Measurements from ENCODE around the gene TBX1. TPM values are rescaled to one million over a fixed set of nuclear protein-coding genes. Genes with fewer than 3 reads are reported as not detected.

The TBX1 gene
- total and polyA plus RNA-seq, 2 experiments from 2014 or later, result 0.07 TPM; not detected in 1

GRCh38 chr22:19757985-19758895, 2.3 kb upstream of the TBX1 start:
- DNase-seq (ENCODE audit: low spot score), result no peak
- peaks cover 93% of the 10 kb centered on the region for H3K27me3 ChIP-seq
- H3K9me2 ChIP-seq (replicated peaks; ENCODE audit: insufficient read depth), result no peaks in the 10 kb centered on the region
- peaks cover 10% of the 10 kb centered on the region for H3K4me1 ChIP-seq (ENCODE audit: insufficient read depth)
- no peak overlapping the region for H3K4me2 ChIP-seq
- H3K36me3 ChIP-seq (replicated peaks; ENCODE audit: insufficient read depth, low read depth), result no peaks in the 10 kb centered on the region
- peaks cover 6% of the 10 kb centered on the region for H4K20me1 ChIP-seq (ENCODE audit: insufficient read depth, poor library complexity, severe bottlenecking)
- 20% methylated on average over 42 of the region's 43 CpGs for WGBS (ENCODE audit: low lambda C conversion rate, missing lambda C conversion rate)
- H3K9me3 ChIP-seq (ENCODE audit: low read depth), result no peaks in the 10 kb centered on the region
- H2AFZ ChIP-seq, result no peak overlapping the region
- no peak overlapping the region for H3K4me3 ChIP-seq
- TF ChIP-seq EZH2 (IDR thresholded peaks at IDR 0.05; ENCODE audit: borderline replicate concordance) (peak; percentile 50), EZH2phosphoT487 (IDR thresholded peaks at IDR 0.05; ENCODE audit: low read depth, severe bottlenecking, unreplicated experiment) (no peak), CTCF (IDR thresholded peaks at IDR 0.05; ENCODE audit: poor library complexity) (no peak)
- H3K79me2 ChIP-seq, result no peaks in the 10 kb centered on the region
- no peak overlapping the region for H3K27ac ChIP-seq

GRCh38 chr22:19758896-19759426, 1.6 kb upstream of the TBX1 start:
- Histone ChIP-seq H3K4me3 (no peak overlapping the region), H3K9me2 (replicated peaks; ENCODE audit: insufficient read depth) (no peaks in the 10 kb centered on the region), H4K20me1 (ENCODE audit: insufficient read depth, poor library complexity, severe bottlenecking) (peaks cover 6% of the 10 kb centered on the region), H3K4me2 (no peak overlapping the region), H2AFZ (no peak overlapping the region), H3K36me3 (replicated peaks; ENCODE audit: insufficient read depth, low read depth) (no peaks in the 10 kb centered on the region), H3K9me3 (ENCODE audit: low read depth) (no peaks in the 10 kb centered on the region), H3K27me3 (peaks cover 93% of the 10 kb centered on the region), H3K4me1 (ENCODE audit: insufficient read depth) (peaks cover 10% of the 10 kb centered on the region), H3K79me2 (no peaks in the 10 kb centered on the region), H3K27ac (no peak overlapping the region)
- 10% methylated on average over 9 of the region's 21 CpGs for WGBS (ENCODE audit: low lambda C conversion rate, missing lambda C conversion rate)
- no peak for TF ChIP-seq EZH2phosphoT487 (IDR thresholded peaks at IDR 0.05; ENCODE audit: low read depth, severe bottlenecking, unreplicated experiment)
- TF ChIP-seq CTCF (IDR thresholded peaks at IDR 0.05; ENCODE audit: poor library complexity), result no peak
- no peak for TF ChIP-seq EZH2 (IDR thresholded peaks at IDR 0.05; ENCODE audit: borderline replicate concordance)
- no peak for DNase-seq (ENCODE audit: low spot score)

GRCh38 chr22:19759427-19760057, 1.0 kb upstream of the TBX1 start:
- H3K27ac ChIP-seq, result no peak overlapping the region
- H4K20me1 ChIP-seq (ENCODE audit: insufficient read depth, poor library complexity, severe bottlenecking), result peaks cover 6% of the 10 kb centered on the region
- H3K79me2 ChIP-seq, result no peaks in the 10 kb centered on the region
- TF ChIP-seq EZH2 (IDR thresholded peaks at IDR 0.05; ENCODE audit: borderline replicate concordance) (peak; percentile 99), EZH2phosphoT487 (IDR thresholded peaks at IDR 0.05; ENCODE audit: low read depth, severe bottlenecking, unreplicated experiment) (no peak)
- H3K4me1 ChIP-seq (ENCODE audit: insufficient read depth), result peaks cover 10% of the 10 kb centered on the region
- peaks cover 93% of the 10 kb centered on the region for H3K27me3 ChIP-seq
- WGBS (ENCODE audit: low lambda C conversion rate, missing lambda C conversion rate), result 5% methylated on average over 38 of the region's 43 CpGs
- no peaks in the 10 kb centered on the region for H3K9me3 ChIP-seq (ENCODE audit: low read depth)
- H2AFZ ChIP-seq, result no peak overlapping the region
- H3K4me2 ChIP-seq, result peak overlapping the region; percentile 69
- H3K9me2 ChIP-seq (replicated peaks; ENCODE audit: insufficient read depth), result no peaks in the 10 kb centered on the region
- no peaks in the 10 kb centered on the region for H3K36me3 ChIP-seq (replicated peaks; ENCODE audit: insufficient read depth, low read depth)
- H3K4me3 ChIP-seq, result no peak overlapping the region
- no peak for DNase-seq (ENCODE audit: low spot score)

Data from hepatocyte (in vitro differentiated cells).